H9 (cell line): Measurements from ENCODE around the gene EXOC3. TPM values are rescaled to one million over a fixed set of nuclear protein-coding genes. Genes with fewer than 3 reads are reported as not detected.

ENCODE experiments used
- DNase-seq: peaks from one replicate; pipeline ENCODE4 v3.0.0-alpha.2; 2017
- H2AFZ ChIP-seq: one replicate; pipeline ENCODE4 v1.6.1; 2013; ENCODE audit warnings: mild to moderate bottlenecking, low read length, control low read depth, moderate library complexity
- H2AK5ac ChIP-seq: 2 replicates; pipeline ENCODE4 v1.6.1; 2013; ENCODE audit warnings: low read length, control low read depth, mixed read lengths; ENCODE audit not compliant: insufficient read length
- H2BK120ac ChIP-seq: one replicate; pipeline ENCODE4 v1.6.1; 2013; ENCODE audit warnings: low read depth, mild to moderate bottlenecking, low read length, control low read depth, inconsistent platforms; ENCODE audit not compliant: poor library complexity, severe bottlenecking
- H2BK12ac ChIP-seq: 2 replicates; pipeline ENCODE4 v1.6.1; 2013; ENCODE audit warnings: low read length, control low read depth, mixed read lengths, low read depth; ENCODE audit not compliant: insufficient read length
- H2BK15ac ChIP-seq: 2 replicates; pipeline ENCODE4 v1.6.1; 2013; ENCODE audit warnings: low read depth, low read length, control low read depth
- H2BK20ac ChIP-seq: one replicate; pipeline ENCODE4 v1.6.1; 2013; ENCODE audit warnings: low read depth, mild to moderate bottlenecking, low read length, control low read depth, inconsistent platforms; ENCODE audit not compliant: poor library complexity, severe bottlenecking
- H2BK5ac ChIP-seq: 2 replicates; pipeline ENCODE4 v1.6.1; 2013; ENCODE audit warnings: low read length, control low read depth, mixed read lengths; ENCODE audit not compliant: insufficient read length
- H3K14ac ChIP-seq: 2 replicates; pipeline ENCODE4 v1.6.1; 2013; ENCODE audit warnings: low read length, control low read depth; ENCODE audit not compliant: insufficient read depth
- H3K18ac ChIP-seq: 2 replicates; pipeline ENCODE4 v1.6.1; 2013; ENCODE audit warnings: low read depth, mild to moderate bottlenecking, mixed read lengths, low read length, control low read depth; ENCODE audit not compliant: insufficient read length
- H3K23ac ChIP-seq: 2 replicates; pipeline ENCODE4 v1.6.1; 2013; ENCODE audit warnings: low read length, control low read depth, mixed read lengths, low read depth; ENCODE audit not compliant: insufficient read length
- H3K23me2 ChIP-seq: 2 replicates; pipeline ENCODE4 v1.6.1; 2013; ENCODE audit warnings: low read depth, mild to moderate bottlenecking, mixed read lengths, low read length, control low read depth; ENCODE audit not compliant: insufficient read length, poor library complexity, severe bottlenecking
- H3K27ac ChIP-seq: 2 replicates; pipeline ENCODE4 v1.5.1; 2013; ENCODE audit warnings: low read length, control low read depth, mixed read lengths, low read depth; ENCODE audit not compliant: insufficient read length
- H3K27me3 ChIP-seq: 2 replicates; pipeline ENCODE4 v1.6.1; 2013; ENCODE audit warnings: low read length, control low read depth, inconsistent platforms; ENCODE audit not compliant: insufficient read depth
- H3K4ac ChIP-seq: 2 replicates; pipeline ENCODE4 v1.6.1; 2013; ENCODE audit warnings: low read depth, mild to moderate bottlenecking, control low read depth, inconsistent platforms, low read length, moderate library complexity
- H3K4me1 ChIP-seq: 2 replicates; pipeline ENCODE4 v1.6.1; 2013; ENCODE audit warnings: low read length, control low read depth, inconsistent platforms; ENCODE audit not compliant: insufficient read depth
- H3K4me2 ChIP-seq: 2 replicates; pipeline ENCODE4 v1.6.1; 2013; ENCODE audit warnings: low read length, control low read depth, mixed read lengths; ENCODE audit not compliant: insufficient read length, insufficient read depth
- H3K56ac ChIP-seq: 2 replicates; pipeline ENCODE4 v1.6.1; 2013; ENCODE audit warnings: low read depth, mild to moderate bottlenecking, mixed read lengths, low read length, control low read depth; ENCODE audit not compliant: insufficient read length
- H3K79me1 ChIP-seq: 2 replicates; pipeline ENCODE4 v1.6.1; 2013; ENCODE audit warnings: low read depth, mild to moderate bottlenecking, moderate library complexity, low read length, control low read depth, inconsistent platforms; ENCODE audit not compliant: insufficient read depth, poor library complexity, severe bottlenecking
- H3K79me2 ChIP-seq: 2 replicates; pipeline ENCODE4 v1.6.1; 2013; ENCODE audit warnings: low read length, control low read depth, inconsistent platforms; ENCODE audit not compliant: insufficient read depth
- H3K9ac ChIP-seq: 2 replicates; pipeline ENCODE4 v1.6.1; 2013; ENCODE audit warnings: low read length, control low read depth, mixed read lengths; ENCODE audit not compliant: insufficient read length; ENCODE audit errors: extremely low read depth
- H3K9me3 ChIP-seq: one replicate; pipeline ENCODE4 v1.6.1; 2013; ENCODE audit warnings: low read depth, low read length, inconsistent platforms; ENCODE audit not compliant: control insufficient read depth
- H3T11ph ChIP-seq: one replicate; pipeline ENCODE4 v1.6.1; 2013; ENCODE audit warnings: mild to moderate bottlenecking, low read length, control low read depth, inconsistent platforms
- H4K20me1 ChIP-seq: one replicate; pipeline ENCODE4 v1.6.1; 2013; ENCODE audit not compliant: control insufficient read depth, insufficient read length, insufficient read depth
- H4K5ac ChIP-seq: 2 replicates; pipeline ENCODE4 v1.6.1; 2013; ENCODE audit warnings: low read depth, mild to moderate bottlenecking, mixed read lengths, low read length, control low read depth; ENCODE audit not compliant: insufficient read length
- H4K8ac ChIP-seq: replicated peaks from 2 replicates; pipeline ENCODE4 v1.6.1; 2013; ENCODE audit warnings: low read length, control low read depth, mixed read lengths, low read depth; ENCODE audit not compliant: insufficient read length
- H4K91ac ChIP-seq: 2 replicates; pipeline ENCODE4 v1.6.1; 2013; ENCODE audit warnings: low read depth, mild to moderate bottlenecking, moderate library complexity, mixed read lengths, low read length, control low read depth; ENCODE audit not compliant: insufficient read length
- H3K27ac Mint-ChIP-seq, 3 experiments: 2 replicates in 2 of 3; 3 replicates in 1 of 3; pipeline ENCODE4 v1.8.0; 2020 to 2021; ENCODE audit warnings: mixed read lengths in 3 of 3, mild to moderate bottlenecking in 1 of 3, moderate library complexity in 1 of 3
- H3K27me3 Mint-ChIP-seq: 2 replicates; pipeline ENCODE4 v1.8.0; 2021; ENCODE audit warnings: low read depth, mild to moderate bottlenecking, moderate library complexity, mixed read lengths
- H3K36me3 Mint-ChIP-seq, 3 experiments: 2 replicates in 2 of 3; 3 replicates in 1 of 3; pipeline ENCODE4 v1.8.0; 2020 to 2021; ENCODE audit warnings: low read depth in 3 of 3, mixed read lengths in 3 of 3; ENCODE audit not compliant: insufficient read depth in 1 of 3
- H3K4me1 Mint-ChIP-seq, 2 experiments: 2 replicates each; pipeline ENCODE4 v1.8.0; 2020; ENCODE audit warnings: mixed read lengths in 2 of 2
- H3K4me3 Mint-ChIP-seq, 2 experiments: 2 replicates in 1 of 2; 3 replicates in 1 of 2; pipeline ENCODE4 v1.8.0; 2020 to 2021; ENCODE audit warnings: mild to moderate bottlenecking in 2 of 2, mixed read lengths in 2 of 2, moderate library complexity in 1 of 2
- H3K9me3 Mint-ChIP-seq, 2 experiments: 2 replicates in 1 of 2; 3 replicates in 1 of 2; pipeline ENCODE4 v1.8.0; 2020; ENCODE audit warnings: mild to moderate bottlenecking in 2 of 2, mixed read lengths in 2 of 2, moderate library complexity in 1 of 2
- CTCF ChIP-seq: fragments of 200-600 bp; sonication (generic); conservative IDR thresholded peaks from 3 replicates; pipeline ENCODE4 v1.8.0; 2021; ENCODE audit warnings: antibody characterized with exemption, mild to moderate bottlenecking
- WGBS: extraction: QIAGEN DNeasy Blood & Tissue Kit; methylation state at CpG from one replicate; pipeline ENCODE4 v1.1.7; 2013; ENCODE audit warnings: missing lambda C conversion rate, low lambda C conversion rate, mixed read lengths; ENCODE audit not compliant: insufficient read length; ENCODE audit errors: extremely low coverage; 5-methylcytosine and 5-hydroxymethylcytosine counted together
- total RNA-seq: library from RNA; stranded (reverse); gene quantifications from 2 replicates; pipeline ENCODE4 v1.2.1, GENCODE V29; 2021

Gene EXOC3
- total RNA-seq, 1 experiment from 2014 or later = 36.7 TPM

- Histone ChIP-seq H3K79me1 (no peaks in the 10 kb centered on the region), H3K27me3 (no peaks in the 10 kb centered on the region), H3K9me3 (no peaks in the 10 kb centered on the region), H3K9ac (no peak overlapping the region), H2BK15ac (no peak overlapping the region), H4K91ac (no peak overlapping the region), H2BK20ac (no peak overlapping the region), H3K79me2 (no peaks in the 10 kb centered on the region), H4K8ac (no peak overlapping the region), H3K23ac (no peak overlapping the region), H3K4me1 (no peaks in the 10 kb centered on the region), H3K4ac (no peak overlapping the region), H3K23me2 (no peaks in the 10 kb centered on the region), H2BK12ac (no peak overlapping the region), H3K18ac (no peak overlapping the region), H3T11ph (no peak overlapping the region), H4K5ac (no peak overlapping the region), H2AK5ac (no peak overlapping the region), H4K20me1 (no peaks in the 10 kb centered on the region), H2AFZ (no peak overlapping the region), H3K4me2 (no peak overlapping the region), H2BK5ac (no peak overlapping the region), H3K27ac (no peak overlapping the region), H3K56ac (no peak overlapping the region), H3K14ac (no peak overlapping the region; the same call in 1 of the 2 replicates), H2BK120ac (no peak overlapping the region)
- peaks cover 3 to 6% of the 10 kb centered on the region in 2 experiments; a peak in 3 of 4 replicates for H3K4me1 Mint-ChIP-seq
- H3K27ac Mint-ChIP-seq = no peak overlapping the region
- no peaks in the 10 kb centered on the region; a peak in 2 of 7 replicates for H3K36me3 Mint-ChIP-seq
- H3K9me3 Mint-ChIP-seq = no peaks in the 10 kb centered on the region
- WGBS = no CpG with 5 or more reads among the region's 23 CpGs
- no peak overlapping the region for H3K4me3 Mint-ChIP-seq
- TF ChIP-seq CTCF = no peak
- peaks cover 18% of the 10 kb centered on the region for H3K27me3 Mint-ChIP-seq
- DNase-seq = peak; percentile 23
Measured at GRCh38 chr5:432928-433791, 9.8 kb upstream of the EXOC3 start.
